Measurements from ENCODE around the gene TMEM170A.

Gene TMEM170A

GRCh38 chr16:75459691-75460090 is 4.8 kb downstream of the TMEM170A start:
- no peak overlapping the region for H3K9ac ChIP-seq (ENCODE audit: low read length)
- H3K27ac ChIP-seq (ENCODE audit: low read depth, low read length): no peak overlapping the region
- H4K20me1 ChIP-seq (ENCODE audit: low read depth, low read length): no peaks in the 10 kb centered on the region; the same call in 1 of the 2 replicates
- no peaks in the 10 kb centered on the region for H3K9me3 ChIP-seq (ENCODE audit: insufficient read depth, low read length)
- no peaks in the 10 kb centered on the region for H3K27me3 ChIP-seq (ENCODE audit: low read length)
- no peak overlapping the region for H2AFZ ChIP-seq (ENCODE audit: low read depth, low read length, severe bottlenecking)
- H3K9me2 ChIP-seq (replicated peaks; ENCODE audit: insufficient read depth, low read length): no peaks in the 10 kb centered on the region
- H3K36me3 ChIP-seq (ENCODE audit: low read length): no peaks in the 10 kb centered on the region
- H3K4me2 ChIP-seq (ENCODE audit: low read depth, low read length, poor library complexity, severe bottlenecking): no peak overlapping the region
- TF ChIP-seq CTCF (IDR thresholded peaks at IDR 0.05; ENCODE audit: insufficient read depth, low read length, poor library complexity, severe bottlenecking): no peak
- TF ChIP-seq EZH2phosphoT487 (conservative IDR thresholded peaks at IDR 0.05; ENCODE audit: low read length): no peak
- H3K4me3 ChIP-seq (ENCODE audit: insufficient read depth, low read length, poor library complexity, severe bottlenecking): no peak overlapping the region
- peaks cover 90% of the 10 kb centered on the region for H3K79me2 ChIP-seq (ENCODE audit: insufficient read depth, low read length)
- 0 out of 2 replicates have a peak, but pooled peaks cover 3% of the 10 kb centered on the region for H3F3A ChIP-seq (ENCODE audit: insufficient read depth)

GRCh38 chr16:75458439-75458838 is 6.0 kb downstream of the TMEM170A start:
- H3F3A ChIP-seq (ENCODE audit: insufficient read depth): 0 out of 2 replicates have a peak, but pooled peaks cover 3% of the 10 kb centered on the region
- peaks cover 94% of the 10 kb centered on the region for H3K79me2 ChIP-seq (ENCODE audit: insufficient read depth, low read length)
- no peak for TF ChIP-seq EZH2phosphoT487 (conservative IDR thresholded peaks at IDR 0.05; ENCODE audit: low read length)
- no peak for TF ChIP-seq CTCF (IDR thresholded peaks at IDR 0.05; ENCODE audit: insufficient read depth, low read length, poor library complexity, severe bottlenecking)
- H3K27ac ChIP-seq (ENCODE audit: low read depth, low read length): no peak overlapping the region
- no peaks in the 10 kb centered on the region for H3K27me3 ChIP-seq (ENCODE audit: low read length)
- no peaks in the 10 kb centered on the region for H3K9me2 ChIP-seq (replicated peaks; ENCODE audit: insufficient read depth, low read length)
- no peak overlapping the region for H3K9ac ChIP-seq (ENCODE audit: low read length)
- H2AFZ ChIP-seq (ENCODE audit: low read depth, low read length, severe bottlenecking): no peak overlapping the region
- H3K9me3 ChIP-seq (ENCODE audit: insufficient read depth, low read length): no peaks in the 10 kb centered on the region
- H3K36me3 ChIP-seq (ENCODE audit: low read length): no peaks in the 10 kb centered on the region
- no peak overlapping the region for H3K4me3 ChIP-seq (ENCODE audit: insufficient read depth, low read length, poor library complexity, severe bottlenecking)
- H4K20me1 ChIP-seq (ENCODE audit: low read depth, low read length): no peaks in the 10 kb centered on the region; the same call in 1 of the 2 replicates
- H3K4me2 ChIP-seq (ENCODE audit: low read depth, low read length, poor library complexity, severe bottlenecking): no peak overlapping the region

GRCh38 chr16:75458029-75458428 is 6.5 kb downstream of the TMEM170A start:
- Histone ChIP-seq H3K9ac (ENCODE audit: low read length) (no peak overlapping the region), H3K9me2 (replicated peaks; ENCODE audit: insufficient read depth, low read length) (no peaks in the 10 kb centered on the region), H3K4me3 (ENCODE audit: insufficient read depth, low read length, poor library complexity, severe bottlenecking) (no peak overlapping the region), H3K4me2 (ENCODE audit: low read depth, low read length, poor library complexity, severe bottlenecking) (no peak overlapping the region), H3K27ac (ENCODE audit: low read depth, low read length) (no peak overlapping the region), H3K79me2 (ENCODE audit: insufficient read depth, low read length) (peaks cover 95% of the 10 kb centered on the region), H3K36me3 (ENCODE audit: low read length) (no peaks in the 10 kb centered on the region), H3K27me3 (ENCODE audit: low read length) (no peaks in the 10 kb centered on the region), H4K20me1 (ENCODE audit: low read depth, low read length) (no peaks in the 10 kb centered on the region; the same call in 1 of the 2 replicates), H2AFZ (ENCODE audit: low read depth, low read length, severe bottlenecking) (no peak overlapping the region), H3F3A (ENCODE audit: insufficient read depth) (0 out of 2 replicates have a peak, but pooled peaks cover 3% of the 10 kb centered on the region), H3K9me3 (ENCODE audit: insufficient read depth, low read length) (no peaks in the 10 kb centered on the region)
- TF ChIP-seq EZH2phosphoT487 (conservative IDR thresholded peaks at IDR 0.05; ENCODE audit: low read length): no peak
- no peak for TF ChIP-seq CTCF (IDR thresholded peaks at IDR 0.05; ENCODE audit: insufficient read depth, low read length, poor library complexity, severe bottlenecking)
